Measurements from ENCODE around the gene ODAD3.
A peak's percentile ranks its signal among the peaks of the same experiment; 100 is the strongest.

ODAD3 gene

DNA sequence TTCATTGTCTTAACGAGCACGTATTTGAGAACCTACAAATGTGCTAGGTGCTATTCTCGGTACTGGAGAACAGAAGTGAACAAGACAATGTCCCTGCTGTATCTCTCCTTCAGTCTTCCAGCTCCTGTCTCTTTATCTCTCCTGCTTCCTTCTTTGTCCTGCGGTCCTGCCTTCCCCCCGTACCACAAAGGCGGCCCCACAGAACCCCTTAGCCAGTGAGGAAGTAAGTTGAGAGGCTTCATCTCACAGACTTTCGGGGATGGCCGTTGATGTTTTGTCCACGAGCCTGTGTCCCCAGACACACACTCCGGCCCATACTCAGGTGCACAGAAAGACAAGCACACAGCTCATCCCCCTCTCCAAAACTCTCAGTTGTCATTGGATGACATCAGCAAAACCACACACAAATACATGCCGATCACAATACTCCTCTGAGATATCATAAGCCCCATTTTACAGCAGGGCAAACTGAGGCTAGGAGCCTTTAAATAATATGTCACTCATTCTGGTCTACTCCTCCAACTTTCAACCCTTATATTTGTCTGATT, 61.0 kb downstream of the ODAD3 start:
- DNase-seq, result no peak

DNA sequence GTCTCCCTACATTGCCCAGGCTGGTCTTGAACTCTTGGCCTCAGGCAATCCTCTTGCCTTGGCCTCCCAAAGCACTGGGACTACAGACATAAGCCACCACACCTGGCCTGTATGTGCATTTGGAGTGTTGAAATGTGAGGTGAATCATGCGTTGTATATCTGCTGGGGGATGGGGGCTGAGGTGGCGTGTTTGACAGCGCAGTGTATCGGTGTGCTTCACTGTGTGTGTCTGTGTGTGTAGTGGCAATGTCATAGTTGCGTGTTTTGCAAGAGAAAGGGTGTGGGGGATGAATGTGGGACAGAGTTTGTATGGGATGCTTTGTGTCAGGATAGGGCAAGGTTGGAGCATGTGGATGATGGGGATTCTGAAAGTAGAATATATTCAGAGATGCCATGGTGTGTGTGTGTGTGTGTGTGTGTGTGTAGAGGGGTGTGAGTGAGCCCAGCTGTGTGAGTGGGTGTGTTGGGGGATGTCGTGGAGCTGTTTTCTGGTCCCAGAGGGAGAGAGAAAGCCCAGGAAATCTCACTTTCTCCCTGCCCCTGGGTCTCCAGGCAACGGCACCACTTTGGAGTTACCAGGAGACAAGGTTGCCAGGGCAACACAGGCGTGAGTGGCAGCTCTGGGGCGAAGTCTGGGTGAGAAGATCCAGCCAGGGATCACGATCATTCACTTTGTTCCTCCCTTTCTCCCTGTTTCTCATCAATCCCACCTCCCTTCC, 61.6 kb downstream of the ODAD3 start:
- DNase-seq, result peak; percentile 95

DNA sequence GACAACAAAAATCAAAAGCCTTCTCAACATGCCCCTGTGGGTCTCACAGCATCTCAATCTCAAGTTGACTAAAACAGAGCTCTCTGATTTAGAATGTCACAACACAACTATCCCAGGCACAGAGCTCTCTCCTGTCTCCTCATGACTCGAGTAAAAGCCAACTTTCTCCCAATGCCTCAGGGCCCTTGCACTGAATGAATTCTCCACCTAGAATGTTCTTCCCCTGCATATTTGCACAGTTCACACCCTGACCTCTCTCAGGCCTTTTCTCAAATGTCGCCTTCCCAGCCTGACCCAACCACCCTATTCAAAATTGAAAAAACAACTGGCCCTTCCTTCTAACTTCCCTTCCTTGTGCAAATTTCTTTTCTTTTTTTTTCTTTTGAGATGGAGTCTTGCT, 64.2 kb downstream of the ODAD3 start:
- DNase-seq, result no peak

Data from eye (tissue), 1 donor.